DOHH2 (cell line): ENCODE measurements around the gene SWT1.

Experiments
- H3F3A ChIP-seq: fragments of 200-600 bp; sonication (generic), shearing (Covaris generic); 2 replicates; pipeline ENCODE4 v1.6.0; 2016; ENCODE audit warnings: antibody characterized with exemption, mild to moderate bottlenecking; ENCODE audit not compliant: control insufficient read depth, insufficient read depth
- H3K27ac ChIP-seq: fragments of 200-600 bp; sonication (generic); 2 replicates; pipeline ENCODE4 v1.5.1; 2014; ENCODE audit warnings: low read depth, mild to moderate bottlenecking, low read length, moderate library complexity
- H3K27me3 ChIP-seq: fragments of 200-600 bp; sonication (generic); 2 replicates; pipeline ENCODE4 v1.6.1; 2014; ENCODE audit warnings: mild to moderate bottlenecking, low read length, mixed read lengths; ENCODE audit not compliant: control insufficient read depth
- H3K36me3 ChIP-seq: fragments of 200-600 bp; sonication (generic); 2 replicates; pipeline ENCODE4 v1.6.1; 2014; ENCODE audit warnings: mild to moderate bottlenecking, low read length, moderate library complexity, mixed read lengths; ENCODE audit not compliant: control insufficient read depth
- H3K4me1 ChIP-seq: fragments of 200-600 bp; sonication (generic); 2 replicates; pipeline ENCODE4 v1.6.1; 2014; ENCODE audit warnings: mild to moderate bottlenecking, low read length, mixed read lengths; ENCODE audit not compliant: control insufficient read depth
- H3K4me2 ChIP-seq: fragments of 200-600 bp; sonication (generic); 2 replicates; pipeline ENCODE4 v1.6.0; 2014; ENCODE audit warnings: mild to moderate bottlenecking, low read length, moderate library complexity
- H3K4me3 ChIP-seq: fragments of 200-600 bp; sonication (generic); 2 replicates; pipeline ENCODE4 v1.5.1; 2014; ENCODE audit warnings: mild to moderate bottlenecking, low read length, mixed read lengths
- H3K79me2 ChIP-seq: fragments of 200-600 bp; sonication (generic); 2 replicates; pipeline ENCODE4 v1.6.1; 2014; ENCODE audit warnings: mild to moderate bottlenecking, low read length, mixed read lengths; ENCODE audit not compliant: control insufficient read depth
- H3K9me2 ChIP-seq: fragments of 200-600 bp; sonication (generic); replicated peaks from 2 replicates; pipeline ENCODE4 v1.6.1; 2014; ENCODE audit warnings: mild to moderate bottlenecking, low read length, mixed read lengths; ENCODE audit not compliant: control insufficient read depth
- H3K9me3 ChIP-seq: fragments of 200-600 bp; sonication (generic); 2 replicates; pipeline ENCODE4 v1.6.1; 2014; ENCODE audit warnings: antibody characterized with exemption, low read length, mixed read lengths; ENCODE audit not compliant: control insufficient read depth, insufficient read depth
- H4K20me1 ChIP-seq: fragments of 200-600 bp; sonication (generic); 2 replicates; pipeline ENCODE4 v1.6.0; 2014; ENCODE audit warnings: low read depth, mild to moderate bottlenecking, antibody characterized with exemption, low read length, moderate library complexity; ENCODE audit not compliant: control insufficient read depth, insufficient read depth
- CTCF ChIP-seq: fragments of 200-600 bp; sonication (generic); IDR thresholded peaks from one replicate; pipeline ENCODE4 v1.5.1; 2014; ENCODE audit warnings: antibody characterized with exemption, mild to moderate bottlenecking, low read depth, low read length; ENCODE audit not compliant: poor library complexity, severe bottlenecking
- EZH2phosphoT487 ChIP-seq: fragments of 200-600 bp; sonication (generic); IDR thresholded peaks from 2 replicates; pipeline ENCODE4 v1.6.1; 2017; ENCODE audit warnings: borderline replicate concordance, mild to moderate bottlenecking, antibody characterized with exemption, low read length, moderate library complexity, mixed read lengths

The SWT1 gene

GRCh38 chr1:185289880-185290279 lies 132.9 kb downstream of the SWT1 start:
- no peak for TF ChIP-seq CTCF
- TF ChIP-seq EZH2phosphoT487: no peak
- Histone ChIP-seq H3K36me3 (peaks cover 15% of the 10 kb centered on the region), H4K20me1 (no peaks in the 10 kb centered on the region), H3K27ac (no peak overlapping the region), H3K27me3 (no peaks in the 10 kb centered on the region), H3K9me2 (no peaks in the 10 kb centered on the region), H3F3A (peaks cover 15% of the 10 kb centered on the region; the same call in 1 of the 2 replicates), H3K79me2 (no peaks in the 10 kb centered on the region), H3K4me3 (no peak overlapping the region), H3K4me1 (no peaks in the 10 kb centered on the region), H3K4me2 (no peak overlapping the region), H3K9me3 (no peaks in the 10 kb centered on the region)

- peaks cover 28% of the 10 kb centered on the region for H3K36me3 ChIP-seq
- H3K4me1 ChIP-seq: no peaks in the 10 kb centered on the region
- H3K79me2 ChIP-seq: no peaks in the 10 kb centered on the region
- TF ChIP-seq EZH2phosphoT487: no peak
- TF ChIP-seq CTCF: no peak
- no peak overlapping the region for H3K4me3 ChIP-seq
- H3F3A ChIP-seq: peaks cover 16% of the 10 kb centered on the region; the same call in 1 of the 2 replicates
- H3K9me3 ChIP-seq: no peaks in the 10 kb centered on the region
- no peak overlapping the region for H3K27ac ChIP-seq
- no peak overlapping the region for H3K4me2 ChIP-seq
- no peaks in the 10 kb centered on the region for H3K27me3 ChIP-seq
- H3K9me2 ChIP-seq: no peaks in the 10 kb centered on the region
- no peaks in the 10 kb centered on the region for H4K20me1 ChIP-seq
These were observed 134.2 kb downstream of the SWT1 start for GRCh38 chr1:185291159-185291558.

- H3K9me3 ChIP-seq: no peaks in the 10 kb centered on the region
- TF ChIP-seq EZH2phosphoT487 (no peak), CTCF (no peak)
- H3K27me3 ChIP-seq: no peaks in the 10 kb centered on the region
These were observed 134.7 kb downstream of the SWT1 start for GRCh38 chr1:185291652-185292051.

More at GRCh38 chr1:185291652-185292051, 134.7 kb downstream of the SWT1 start:
- Histone ChIP-seq H3K4me2 (no peak overlapping the region), H3K9me2 (no peaks in the 10 kb centered on the region), H3K4me3 (no peak overlapping the region), H3F3A (peaks cover 21% of the 10 kb centered on the region; the same call in 1 of the 2 replicates), H3K36me3 (peaks cover 33% of the 10 kb centered on the region), H3K79me2 (no peaks in the 10 kb centered on the region), H3K27ac (no peak overlapping the region), H4K20me1 (no peaks in the 10 kb centered on the region), H3K4me1 (no peaks in the 10 kb centered on the region)
